ENCODE measurements around the gene MALAT1. TPM values are rescaled to one million over a fixed set of nuclear protein-coding genes. Genes with fewer than 3 reads are reported as not detected.
A peak's percentile ranks its signal among the peaks of the same experiment; 100 is the strongest.

The MALAT1 gene
- total RNA-seq, 1 experiment from 2014 or later, result 10,851 TPM

DNA sequence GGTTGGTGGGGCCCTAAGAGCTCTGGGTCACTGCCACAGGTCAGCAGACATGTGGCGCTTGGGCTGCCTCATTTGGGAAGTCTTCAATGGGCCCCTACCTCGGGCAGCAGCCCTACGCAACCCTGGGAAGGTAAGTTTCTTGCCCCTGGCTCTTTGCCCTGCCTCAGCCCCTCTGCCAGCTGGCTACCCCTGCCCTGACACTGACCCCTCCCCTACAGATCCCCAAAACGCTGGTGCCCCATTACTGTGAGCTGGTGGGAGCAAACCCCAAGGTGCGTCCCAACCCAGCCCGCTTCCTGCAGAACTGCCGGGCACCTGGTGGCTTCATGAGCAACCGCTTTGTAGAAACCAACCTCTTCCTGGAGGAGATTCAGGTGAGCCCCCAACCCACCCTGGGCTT, 27.9 kb downstream of the MALAT1 start:
- H3K4me1 Mint-ChIP-seq (ENCODE audit: insufficient read depth, unreplicated experiment), result peaks cover 10% of the 10 kb centered on the region
- DNase-seq (ENCODE audit: unreplicated experiment), result no peak
- POLR2A ChIA-PET, result interaction anchor here (2.5 to 3.3 kb wide), 2 partner anchors 18 to 27 kb away, joined by 12 to 17 read pairs; partner anchors contain the start of gene MALAT1
- no peak for TF ChIP-seq CTCF (IDR thresholded peaks at IDR 0.05; ENCODE audit: unreplicated experiment)
- CTCF ChIA-PET, result interaction anchor here (0.6 to 2.5 kb wide), 3 partner anchors 15 to 110 kb away, joined by 3 to 8 read pairs (median 6); no protein-coding TSS in a partner anchor
- H3K27me3 Mint-ChIP-seq (ENCODE audit: insufficient read depth, unreplicated experiment), result no peaks in the 10 kb centered on the region
- H3K27ac Mint-ChIP-seq (ENCODE audit: low read depth, unreplicated experiment), result no peak overlapping the region
- no peaks in the 10 kb centered on the region for H3K9me3 Mint-ChIP-seq (ENCODE audit: unreplicated experiment)
- H3K4me3 Mint-ChIP-seq (ENCODE audit: unreplicated experiment), result peak overlapping the region; percentile 88
- H3K36me3 Mint-ChIP-seq (ENCODE audit: insufficient read depth, unreplicated experiment), result peaks cover 37% of the 10 kb centered on the region
- no TSS peak for BruUV-seq (replicated peaks)
- intact Hi-C loops (cut with micrococcal nuclease), result no loop called here

DNA sequence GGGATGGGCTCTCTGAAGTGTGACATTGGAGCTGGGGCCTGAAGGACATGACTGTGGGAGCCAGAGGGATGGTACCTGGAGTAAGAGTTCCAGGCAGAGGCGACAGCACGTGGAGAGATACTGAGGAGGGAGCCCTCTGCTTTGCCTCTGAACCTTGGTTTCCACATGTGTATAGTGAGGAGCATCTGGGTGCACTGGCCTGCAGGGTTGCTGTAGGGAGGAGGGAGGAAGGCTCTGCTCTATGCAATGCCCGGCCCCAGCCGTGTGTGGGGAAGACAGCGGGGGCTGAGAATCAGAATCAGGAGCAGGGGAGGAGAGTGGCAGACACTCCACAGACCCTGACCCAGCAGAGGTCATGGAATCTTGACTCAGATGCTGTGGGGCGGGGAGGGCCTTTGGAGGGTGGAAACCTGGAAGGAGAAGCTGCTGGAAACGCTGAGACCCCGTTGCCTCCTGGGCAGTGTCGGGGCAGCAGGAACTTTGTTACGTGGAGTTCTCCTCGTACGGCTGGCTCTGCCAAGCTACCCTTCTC, 30.0 kb downstream of the MALAT1 start:
- intact Hi-C loops (cut with micrococcal nuclease), result no loop called here
- BruUV-seq (replicated peaks), result no TSS peak
- ChIA-PET CTCF (interaction anchor here (0.6 to 3.9 kb wide), 3 partner anchors 11 to 43 kb away, joined by 3 to 26 read pairs (median 3); no protein-coding TSS in a partner anchor), POLR2A (no interaction called here)
- Mint-ChIP-seq H3K4me1 (ENCODE audit: insufficient read depth, unreplicated experiment) (peaks cover 10% of the 10 kb centered on the region), H3K27ac (ENCODE audit: low read depth, unreplicated experiment) (no peak overlapping the region), H3K27me3 (ENCODE audit: insufficient read depth, unreplicated experiment) (no peaks in the 10 kb centered on the region), H3K9me3 (ENCODE audit: unreplicated experiment) (no peaks in the 10 kb centered on the region), H3K4me3 (ENCODE audit: unreplicated experiment) (no peak overlapping the region), H3K36me3 (ENCODE audit: insufficient read depth, unreplicated experiment) (peaks cover 52% of the 10 kb centered on the region)
- DNase-seq (ENCODE audit: unreplicated experiment), result no peak
- TF ChIP-seq CTCF (IDR thresholded peaks at IDR 0.05; ENCODE audit: unreplicated experiment), result no peak

DNA sequence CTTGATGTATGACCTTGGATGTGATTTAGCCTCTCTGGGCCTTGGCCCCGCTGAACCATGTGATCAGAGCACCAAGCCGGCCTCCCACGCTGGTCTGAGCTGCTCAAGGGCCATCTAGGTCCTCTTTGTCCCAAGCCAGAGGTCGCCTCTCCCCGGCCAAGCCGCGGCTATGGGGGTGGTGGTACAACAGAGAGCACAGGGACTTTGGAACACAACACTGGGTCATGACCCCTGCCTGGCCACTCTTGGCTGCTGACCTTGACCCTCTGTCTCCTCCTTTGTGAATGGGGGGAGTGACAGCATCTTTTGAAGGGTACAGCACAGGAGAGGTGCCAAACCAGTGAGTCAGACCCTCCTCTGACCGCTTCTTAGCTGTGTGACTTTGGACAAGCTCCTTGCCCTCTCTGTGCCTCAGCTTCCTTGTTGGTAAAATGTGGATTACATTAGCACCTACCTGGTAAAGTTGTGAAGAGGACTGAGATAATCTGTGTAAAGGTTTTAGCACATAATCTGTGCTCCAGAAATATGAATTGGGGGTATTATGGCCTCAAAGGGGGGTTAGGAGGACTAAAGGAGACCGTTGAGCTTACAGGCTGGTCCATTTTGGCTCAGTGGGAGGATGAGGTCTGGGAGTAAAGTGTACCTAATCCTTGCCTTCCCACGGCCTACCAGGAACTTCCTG, 30.8 kb downstream of the MALAT1 start:
- ChIA-PET CTCF (interaction anchor here (1.6 to 3.9 kb wide), 2 partner anchors 11 to 43 kb away, joined by 6 to 26 read pairs; partner anchors contain the start of gene FAM89B), POLR2A (no interaction called here)
- H3K4me1 Mint-ChIP-seq (ENCODE audit: insufficient read depth, unreplicated experiment), result peaks cover 5% of the 10 kb centered on the region
- TF ChIP-seq CTCF (IDR thresholded peaks at IDR 0.05; ENCODE audit: unreplicated experiment), result no peak
- DNase-seq (ENCODE audit: unreplicated experiment), result no peak
- intact Hi-C loops (cut with micrococcal nuclease), result no loop called here
- no peaks in the 10 kb centered on the region for H3K9me3 Mint-ChIP-seq (ENCODE audit: unreplicated experiment)
- no TSS peak for BruUV-seq (replicated peaks)
- no peak overlapping the region for H3K4me3 Mint-ChIP-seq (ENCODE audit: unreplicated experiment)
- peaks cover 52% of the 10 kb centered on the region for H3K36me3 Mint-ChIP-seq (ENCODE audit: insufficient read depth, unreplicated experiment)
- no peaks in the 10 kb centered on the region for H3K27me3 Mint-ChIP-seq (ENCODE audit: insufficient read depth, unreplicated experiment)
- H3K27ac Mint-ChIP-seq (ENCODE audit: low read depth, unreplicated experiment), result no peak overlapping the region

DNA sequence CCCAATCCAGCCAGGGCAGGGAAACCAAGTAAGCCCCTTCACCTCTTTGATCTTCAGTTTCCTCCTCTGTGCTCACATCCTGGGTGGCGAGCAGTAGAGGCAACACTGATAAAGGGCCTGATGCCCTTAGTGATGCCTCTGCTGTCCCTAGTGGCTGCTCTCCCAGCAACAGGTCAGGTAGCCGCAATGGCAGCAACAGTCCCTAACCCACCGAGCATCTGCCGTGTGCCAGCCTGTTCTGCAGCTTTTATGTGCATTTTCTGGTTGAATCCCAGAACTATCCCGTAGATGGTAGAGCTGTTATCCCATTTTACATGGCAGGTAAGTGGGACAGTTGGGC, 31.3 kb downstream of the MALAT1 start:
- Mint-ChIP-seq H3K27me3 (ENCODE audit: insufficient read depth, unreplicated experiment) (no peaks in the 10 kb centered on the region), H3K4me1 (ENCODE audit: insufficient read depth, unreplicated experiment) (peaks cover 4% of the 10 kb centered on the region), H3K4me3 (ENCODE audit: unreplicated experiment) (no peak overlapping the region), H3K9me3 (ENCODE audit: unreplicated experiment) (no peaks in the 10 kb centered on the region), H3K27ac (ENCODE audit: low read depth, unreplicated experiment) (no peak overlapping the region), H3K36me3 (ENCODE audit: insufficient read depth, unreplicated experiment) (peaks cover 52% of the 10 kb centered on the region)
- CTCF ChIA-PET, result interaction anchor here (0.6 to 3.9 kb wide), 4 partner anchors 10 to 240 kb away, joined by 4 to 26 read pairs (median 6); partner anchors contain the start of gene FAM89B
- POLR2A ChIA-PET, result interaction anchor here (0.6 kb wide), 1 partner anchor 179 kb away, joined by 3 read pairs; no protein-coding TSS in a partner anchor
- BruUV-seq (replicated peaks), result no TSS peak
- intact Hi-C loops (cut with micrococcal nuclease), result no loop called here
- no peak for TF ChIP-seq CTCF (IDR thresholded peaks at IDR 0.05; ENCODE audit: unreplicated experiment)
- no peak for DNase-seq (ENCODE audit: unreplicated experiment)
